HUES64 (cell line): ENCODE data around the gene SLC29A2.
"Not testable (repeated sequence)": the region's sequence is repeated elsewhere in the genome, so short reads cannot be mapped to it uniquely, and the experiment has no call there.

Experiments used
- H3K27ac ChIP-seq: 2 replicates; pipeline ENCODE4 v1.7.0; 2013; ENCODE audit warnings: low read depth, low read length, inconsistent platforms
- H3K27me3 ChIP-seq: 2 replicates; pipeline ENCODE4 v1.6.1; 2013; ENCODE audit warnings: mild to moderate bottlenecking, low read length; ENCODE audit not compliant: insufficient read depth
- H3K36me3 ChIP-seq: 2 replicates; pipeline ENCODE4 v1.6.1; 2013; ENCODE audit warnings: mild to moderate bottlenecking, low read length; ENCODE audit not compliant: insufficient read depth
- H3K4me1 ChIP-seq: 2 replicates; pipeline ENCODE4 v1.6.1; 2013; ENCODE audit warnings: mild to moderate bottlenecking, low read length, moderate library complexity; ENCODE audit not compliant: insufficient read depth
- H3K4me3 ChIP-seq: 2 replicates; pipeline ENCODE4 v1.5.1; 2013; ENCODE audit warnings: mild to moderate bottlenecking, low read length, moderate library complexity
- H3K9ac ChIP-seq: 2 replicates; pipeline ENCODE4 v1.6.1; 2013; ENCODE audit warnings: mild to moderate bottlenecking, low read depth, low read length
- H3K9me3 ChIP-seq: 2 replicates; pipeline ENCODE4 v1.6.1; 2013; ENCODE audit warnings: low read depth, low read length; ENCODE audit not compliant: insufficient read depth
- whole genome bisulfite sequencing: fragments of 150-250, 120-280 bp; methylation state at CpG from one replicate; pipeline ENCODE4 v1.1.7; 2013; ENCODE audit warnings: missing lambda C conversion rate; 5-methylcytosine and 5-hydroxymethylcytosine counted together

The SLC29A2 gene

GRCh38 chr11:66320748-66321147 lies 50.8 kb downstream of the SLC29A2 start:
- not testable (repeated sequence) for H3K27me3 ChIP-seq, H3K9me3 ChIP-seq, H3K36me3 ChIP-seq, H3K27ac ChIP-seq, H3K4me3 ChIP-seq, H3K9ac ChIP-seq
- WGBS, result 98% methylated on average over 4 of the region's 6 CpGs
- peaks cover 21% of the 10 kb centered on the region for H3K4me1 ChIP-seq

- peaks cover 21% of the 10 kb centered on the region for H3K4me1 ChIP-seq
- not testable (repeated sequence) for H3K4me3 ChIP-seq, H3K36me3 ChIP-seq, H3K9ac ChIP-seq, H3K27ac ChIP-seq, H3K27me3 ChIP-seq, H3K9me3 ChIP-seq
- 95% methylated on average over 1 of the region's 2 CpGs for WGBS
Observed at GRCh38 chr11:66320289-66320688, 51.3 kb downstream of the SLC29A2 start.

GRCh38 chr11:66318600-66318970 lies 53.0 kb downstream of the SLC29A2 start:
- Histone ChIP-seq H3K9ac (peak overlapping the region; percentile 5; the same call in 1 of the 2 replicates), H3K27me3 (no peaks in the 10 kb centered on the region), H3K27ac (peak overlapping the region; percentile 73; the same call in 1 of the 2 replicates), H3K4me3 (no peak overlapping the region), H3K4me1 (peaks cover 20% of the 10 kb centered on the region), H3K9me3 (no peaks in the 10 kb centered on the region), H3K36me3 (no peaks in the 10 kb centered on the region)
- WGBS, result 84% methylated on average over 3 of the region's 3 CpGs

- Histone ChIP-seq H3K36me3 (no peaks in the 10 kb centered on the region), H3K9ac (peak overlapping the region; percentile 54; the same call in 1 of the 2 replicates), H3K4me3 (0 out of 2 replicates have a peak overlapping the region, but pooled peaks have one; percentile 14), H3K4me1 (peaks cover 21% of the 10 kb centered on the region), H3K27me3 (no peaks in the 10 kb centered on the region), H3K9me3 (no peaks in the 10 kb centered on the region), H3K27ac (peak overlapping the region; percentile 73; the same call in 1 of the 2 replicates)
- WGBS, result 53% methylated on average over 14 of the region's 16 CpGs
Observed at GRCh38 chr11:66317723-66318599, 53.6 kb downstream of the SLC29A2 start.

- 29% methylated on average over 14 of the region's 14 CpGs for WGBS
- Histone ChIP-seq H3K27ac (peak overlapping the region; percentile 73; the same call in 1 of the 2 replicates), H3K9ac (peak overlapping the region; percentile 54; the same call in 1 of the 2 replicates), H3K36me3 (no peaks in the 10 kb centered on the region), H3K4me1 (peaks cover 21% of the 10 kb centered on the region), H3K4me3 (0 out of 2 replicates have a peak overlapping the region, but pooled peaks have one; percentile 14), H3K27me3 (no peaks in the 10 kb centered on the region), H3K9me3 (no peaks in the 10 kb centered on the region)
Observed at GRCh38 chr11:66317322-66317722, 54.2 kb downstream of the SLC29A2 start.

- Histone ChIP-seq H3K27me3 (no peaks in the 10 kb centered on the region), H3K9me3 (no peaks in the 10 kb centered on the region), H3K4me3 (0 out of 2 replicates have a peak within 1 kb of the TSS, but pooled peaks have one; percentile 14), H3K36me3 (no peaks in the 10 kb centered on the region), H3K4me1 (peaks cover 21% of the 10 kb centered on the region), H3K27ac (peak within 1 kb of the TSS; percentile 73; the same call in 1 of the 2 replicates), H3K9ac (peak within 1 kb of the TSS; percentile 54; the same call in 1 of the 2 replicates)
- WGBS, result 18% methylated on average over 28 of the region's 29 CpGs
Observed at GRCh38 chr11:66316849-66317251, 54.7 kb downstream of the SLC29A2 start, which contains the start of gene CD248. Gene CD248, minus strand, starts transcription at chr11:66317044. Its CDS starts 17 bp downstream, at chr11:66317027.

- H3K36me3 ChIP-seq, result no peaks in the 10 kb centered on the region
- H3K9me3 ChIP-seq, result no peaks in the 10 kb centered on the region
- no peak overlapping the region for H3K9ac ChIP-seq
- no peaks in the 10 kb centered on the region for H3K27me3 ChIP-seq
- no peak overlapping the region for H3K4me3 ChIP-seq
- WGBS, result 89% methylated on average over 52 of the region's 52 CpGs
- peaks cover 25% of the 10 kb centered on the region for H3K4me1 ChIP-seq
- no peak overlapping the region for H3K27ac ChIP-seq
Observed at GRCh38 chr11:66315921-66316811, 55.4 kb downstream of the SLC29A2 start.

- Histone ChIP-seq H3K9ac (no peak overlapping the region), H3K9me3 (no peaks in the 10 kb centered on the region), H3K27me3 (no peaks in the 10 kb centered on the region), H3K27ac (no peak overlapping the region), H3K4me1 (peaks cover 27% of the 10 kb centered on the region), H3K4me3 (no peak overlapping the region), H3K36me3 (no peaks in the 10 kb centered on the region)
- 95% methylated on average over 14 of the region's 14 CpGs for WGBS
Observed at GRCh38 chr11:66315498-66315885, 56.1 kb downstream of the SLC29A2 start.

GRCh38 chr11:66314561-66315497 lies 56.7 kb downstream of the SLC29A2 start:
- 92% methylated on average over 17 of the region's 17 CpGs for WGBS
- Histone ChIP-seq H3K9me3 (no peaks in the 10 kb centered on the region), H3K36me3 (no peaks in the 10 kb centered on the region), H3K27me3 (no peaks in the 10 kb centered on the region), H3K4me3 (no peak overlapping the region), H3K4me1 (peaks cover 27% of the 10 kb centered on the region), H3K27ac (no peak overlapping the region), H3K9ac (no peak overlapping the region)

GRCh38 chr11:66314186-66314501 lies 57.4 kb downstream of the SLC29A2 start:
- Histone ChIP-seq H3K9me3 (no peaks in the 10 kb centered on the region), H3K9ac (peak overlapping the region; percentile 43; the same call in 1 of the 2 replicates), H3K27me3 (no peaks in the 10 kb centered on the region), H3K36me3 (no peaks in the 10 kb centered on the region), H3K27ac (no peak overlapping the region; the same call in 1 of the 2 replicates), H3K4me3 (peak overlapping the region; percentile 61; the same call in 1 of the 2 replicates), H3K4me1 (peaks cover 27% of the 10 kb centered on the region)
- 60% methylated on average over 1 of the region's 1 CpG for WGBS
